ENCODE data around the gene PTH2.

- TF ChIP-seq, protein P1, sequence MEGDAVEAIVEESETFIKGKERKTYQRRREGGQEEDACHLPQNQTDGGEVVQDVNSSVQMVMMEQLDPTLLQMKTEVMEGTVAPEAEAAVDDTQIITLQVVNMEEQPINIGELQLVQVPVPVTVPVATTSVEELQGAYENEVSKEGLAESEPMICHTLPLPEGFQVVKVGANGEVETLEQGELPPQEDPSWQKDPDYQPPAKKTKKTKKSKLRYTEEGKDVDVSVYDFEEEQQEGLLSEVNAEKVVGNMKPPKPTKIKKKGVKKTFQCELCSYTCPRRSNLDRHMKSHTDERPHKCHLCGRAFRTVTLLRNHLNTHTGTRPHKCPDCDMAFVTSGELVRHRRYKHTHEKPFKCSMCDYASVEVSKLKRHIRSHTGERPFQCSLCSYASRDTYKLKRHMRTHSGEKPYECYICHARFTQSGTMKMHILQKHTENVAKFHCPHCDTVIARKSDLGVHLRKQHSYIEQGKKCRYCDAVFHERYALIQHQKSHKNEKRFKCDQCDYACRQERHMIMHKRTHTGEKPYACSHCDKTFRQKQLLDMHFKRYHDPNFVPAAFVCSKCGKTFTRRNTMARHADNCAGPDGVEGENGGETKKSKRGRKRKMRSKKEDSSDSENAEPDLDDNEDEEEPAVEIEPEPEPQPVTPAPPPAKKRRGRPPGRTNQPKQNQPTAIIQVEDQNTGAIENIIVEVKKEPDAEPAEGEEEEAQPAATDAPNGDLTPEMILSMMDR (IDR thresholded peaks at IDR 0.05) = no peak
- TF ChIP-seq POLR2A (IDR thresholded peaks at IDR 0.05) = no peak
These were observed 16.6 kb upstream of the PTH2 start for GRCh38 chr19:49439836-49440235.

Measured in body of pancreas (tissue), 4 donors.